IMR-90 (cell line): ENCODE data around the gene CRIP1.

Source experiments
- BHLHE40 ChIP-seq: fragments of 150-350 bp; IDR thresholded peaks from 2 replicates; pipeline ENCODE4 v1.6.1; 2016; ENCODE audit warnings: mild to moderate bottlenecking, low read depth, low read length
- CEBPB ChIP-seq: IDR thresholded peaks from 2 replicates; pipeline ENCODE4 v1.6.1; 2012; ENCODE audit warnings: low read depth, low read length, improper control_type of control experiment
- MXI1 ChIP-seq: IDR thresholded peaks from 2 replicates; pipeline ENCODE4 v1.6.1; 2012; ENCODE audit warnings: low read depth, mild to moderate bottlenecking, low read length, moderate library complexity, borderline replicate concordance
- POLR2A ChIP-seq: IDR thresholded peaks from 2 replicates; pipeline ENCODE4 v1.6.1; 2012; ENCODE audit warnings: mild to moderate bottlenecking, low read depth, low read length
- RFX5 ChIP-seq: IDR thresholded peaks from 2 replicates; pipeline ENCODE4 v1.8.0; 2012; ENCODE audit warnings: low read depth, mild to moderate bottlenecking, low read length, moderate library complexity
- SMC3 ChIP-seq: fragments of 150-350 bp; IDR thresholded peaks from 2 replicates; pipeline ENCODE4 v1.6.1; 2016; ENCODE audit warnings: low read depth, mild to moderate bottlenecking, antibody characterized with exemption, low read length, moderate library complexity
- TF ChIP-seq, protein P1 (sequence below): conservative IDR thresholded peaks from 2 replicates; pipeline ENCODE4 v1.5.1; 2012; ENCODE audit warnings: mild to moderate bottlenecking, low read depth, low read length, improper control_type of control experiment

DNA sequence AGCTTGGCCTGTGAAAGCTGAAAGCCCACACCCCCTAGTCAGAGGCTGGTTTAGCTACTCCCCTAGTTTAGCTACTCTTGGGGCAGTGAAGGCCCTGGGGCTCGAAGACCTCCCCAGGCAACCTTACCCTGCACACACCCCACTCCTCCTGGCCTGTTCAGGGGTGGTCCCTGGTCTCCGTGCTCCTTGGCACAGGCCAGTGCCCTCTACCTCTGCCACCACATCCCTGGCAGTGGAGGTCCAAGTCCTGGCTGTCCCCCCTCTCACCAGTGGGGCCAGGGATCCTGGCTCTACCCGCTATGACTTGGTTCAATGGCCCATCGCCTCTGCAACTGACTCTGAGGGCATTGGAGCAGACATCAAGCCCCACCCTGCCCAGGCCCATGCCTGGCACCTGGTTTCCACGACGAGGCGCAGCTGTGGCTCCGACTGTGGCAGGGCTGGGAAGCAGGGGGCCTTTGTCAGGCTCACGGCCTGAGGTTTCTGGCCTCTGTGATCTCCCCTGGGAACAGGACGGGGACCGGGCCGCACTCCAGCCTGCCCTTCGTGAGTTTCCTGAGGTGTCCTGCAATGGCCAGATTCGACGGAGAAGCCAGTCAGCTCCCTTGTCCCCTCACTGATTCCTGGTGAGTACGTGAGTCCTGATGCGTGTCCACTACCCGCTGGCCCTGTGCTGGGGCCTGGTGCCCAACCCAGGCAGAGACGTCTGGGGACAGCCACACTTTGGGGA lies 45.4 kb downstream of the CRIP1 start:
- TF ChIP-seq, protein P1, sequence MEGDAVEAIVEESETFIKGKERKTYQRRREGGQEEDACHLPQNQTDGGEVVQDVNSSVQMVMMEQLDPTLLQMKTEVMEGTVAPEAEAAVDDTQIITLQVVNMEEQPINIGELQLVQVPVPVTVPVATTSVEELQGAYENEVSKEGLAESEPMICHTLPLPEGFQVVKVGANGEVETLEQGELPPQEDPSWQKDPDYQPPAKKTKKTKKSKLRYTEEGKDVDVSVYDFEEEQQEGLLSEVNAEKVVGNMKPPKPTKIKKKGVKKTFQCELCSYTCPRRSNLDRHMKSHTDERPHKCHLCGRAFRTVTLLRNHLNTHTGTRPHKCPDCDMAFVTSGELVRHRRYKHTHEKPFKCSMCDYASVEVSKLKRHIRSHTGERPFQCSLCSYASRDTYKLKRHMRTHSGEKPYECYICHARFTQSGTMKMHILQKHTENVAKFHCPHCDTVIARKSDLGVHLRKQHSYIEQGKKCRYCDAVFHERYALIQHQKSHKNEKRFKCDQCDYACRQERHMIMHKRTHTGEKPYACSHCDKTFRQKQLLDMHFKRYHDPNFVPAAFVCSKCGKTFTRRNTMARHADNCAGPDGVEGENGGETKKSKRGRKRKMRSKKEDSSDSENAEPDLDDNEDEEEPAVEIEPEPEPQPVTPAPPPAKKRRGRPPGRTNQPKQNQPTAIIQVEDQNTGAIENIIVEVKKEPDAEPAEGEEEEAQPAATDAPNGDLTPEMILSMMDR, result no peak
- no peak for TF ChIP-seq BHLHE40
- no peak for TF ChIP-seq POLR2A
- no peak for TF ChIP-seq CEBPB
- TF ChIP-seq MXI1, result no peak
- no peak for TF ChIP-seq SMC3
- no peak for TF ChIP-seq RFX5
